ENCODE data around the gene AFF3.

DNA sequence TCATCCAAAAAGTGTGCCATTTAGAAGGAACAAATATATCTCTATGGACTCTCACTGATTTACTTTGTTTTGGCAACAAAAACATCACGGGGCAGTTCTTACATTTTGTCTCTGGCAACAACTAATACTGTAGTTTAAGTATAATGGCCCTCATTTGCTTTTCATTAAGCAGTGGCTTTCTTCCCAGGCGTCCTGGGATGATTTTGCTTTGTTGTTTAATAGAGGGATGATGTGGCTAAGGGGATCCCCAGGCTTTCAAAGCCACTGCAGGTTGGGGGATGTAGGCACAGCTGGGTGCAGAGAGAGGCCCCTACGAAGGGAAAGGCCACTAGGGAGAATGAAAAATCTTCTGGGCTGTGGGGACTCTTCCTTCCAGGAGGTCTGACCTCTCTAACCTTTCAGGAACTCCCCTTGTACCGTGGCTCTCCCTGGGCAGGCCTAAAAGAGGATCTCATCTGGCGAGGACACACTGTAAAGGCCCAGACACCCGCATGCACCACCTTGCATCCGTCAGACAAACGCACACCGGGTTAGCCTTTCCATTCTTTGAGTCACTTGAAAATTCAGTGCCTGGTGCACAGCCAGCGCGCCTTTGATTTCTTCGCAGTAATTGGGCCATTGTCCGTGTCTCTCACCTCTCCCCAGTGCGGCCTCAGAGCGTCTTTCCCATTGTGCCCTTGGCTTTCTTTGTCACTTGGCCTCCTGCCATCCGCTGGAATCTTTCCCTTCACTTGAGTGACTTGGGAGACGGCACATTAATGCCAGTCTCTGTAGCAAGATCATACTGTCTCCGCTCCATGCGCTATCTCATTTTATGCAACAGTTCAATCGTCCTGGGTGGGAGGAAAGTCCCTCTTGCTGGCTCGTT is 40.3 kb upstream of the AFF3 start:
- TF ChIP-seq, protein P1, sequence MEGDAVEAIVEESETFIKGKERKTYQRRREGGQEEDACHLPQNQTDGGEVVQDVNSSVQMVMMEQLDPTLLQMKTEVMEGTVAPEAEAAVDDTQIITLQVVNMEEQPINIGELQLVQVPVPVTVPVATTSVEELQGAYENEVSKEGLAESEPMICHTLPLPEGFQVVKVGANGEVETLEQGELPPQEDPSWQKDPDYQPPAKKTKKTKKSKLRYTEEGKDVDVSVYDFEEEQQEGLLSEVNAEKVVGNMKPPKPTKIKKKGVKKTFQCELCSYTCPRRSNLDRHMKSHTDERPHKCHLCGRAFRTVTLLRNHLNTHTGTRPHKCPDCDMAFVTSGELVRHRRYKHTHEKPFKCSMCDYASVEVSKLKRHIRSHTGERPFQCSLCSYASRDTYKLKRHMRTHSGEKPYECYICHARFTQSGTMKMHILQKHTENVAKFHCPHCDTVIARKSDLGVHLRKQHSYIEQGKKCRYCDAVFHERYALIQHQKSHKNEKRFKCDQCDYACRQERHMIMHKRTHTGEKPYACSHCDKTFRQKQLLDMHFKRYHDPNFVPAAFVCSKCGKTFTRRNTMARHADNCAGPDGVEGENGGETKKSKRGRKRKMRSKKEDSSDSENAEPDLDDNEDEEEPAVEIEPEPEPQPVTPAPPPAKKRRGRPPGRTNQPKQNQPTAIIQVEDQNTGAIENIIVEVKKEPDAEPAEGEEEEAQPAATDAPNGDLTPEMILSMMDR (IDR thresholded peaks at IDR 0.05), result no peak
- no peak for TF ChIP-seq POLR2A (IDR thresholded peaks at IDR 0.05)

Data from uterus (tissue), 2 donors.